OCI-LY7 (cell line): Measurements from ENCODE around the gene IGIP. TPM values are rescaled to one million over a fixed set of nuclear protein-coding genes. Genes with fewer than 3 reads are reported as not detected.

ENCODE experiments used
- BruUV-seq: library from RNA; stranded (reverse); fragments of 400-500 nt; replicated peaks from 2 replicates; lab custom pipeline; 2021; lab: Mats Ljungman, UMichigan
- CTCF ChIA-PET: fragments of 300-600 bp; sonication (Branson Sonifier 250); formaldehyde crosslinking; loops from one replicate; lab custom pipeline; 2022; ENCODE audit warnings: antibody characterized with exemption; ENCODE audit not compliant: unreplicated experiment; lab: Charles Lee
- POLR2A ChIA-PET: fragments of 300-600 bp; sonication (Branson Sonifier 250); formaldehyde crosslinking; loops from one replicate; lab custom pipeline; 2022; ENCODE audit warnings: antibody characterized with exemption; lab: Charles Lee
- DNase-seq: peaks from one replicate; pipeline ENCODE4 v3.0.0-alpha.2; 2015; ENCODE audit warnings: low spot score
- H2AFZ ChIP-seq: fragments of 200-600 bp; sonication (generic), shearing (Covaris generic); 2 replicates; pipeline ENCODE4 v1.6.1; 2014; ENCODE audit warnings: mild to moderate bottlenecking, antibody characterized with exemption, low read length, moderate library complexity
- H3K27ac ChIP-seq: fragments of 200-600 bp; sonication (generic); 2 replicates; pipeline ENCODE4 v1.5.1; 2014; ENCODE audit warnings: mixed run types, low read depth, mild to moderate bottlenecking, moderate library complexity, low read length, inconsistent platforms; ENCODE audit not compliant: poor library complexity, severe bottlenecking
- H3K36me3 ChIP-seq: fragments of 200-600 bp; sonication (generic); 2 replicates; pipeline ENCODE4 v1.6.1; 2014; ENCODE audit warnings: mild to moderate bottlenecking, antibody characterized with exemption, low read length, moderate library complexity, mixed read lengths; ENCODE audit not compliant: insufficient read depth
- H3K4me1 ChIP-seq: fragments of 200-600 bp; sonication (generic); 2 replicates; pipeline ENCODE4 v1.5.1; 2014; ENCODE audit warnings: mild to moderate bottlenecking, low read length; ENCODE audit not compliant: insufficient read depth, poor library complexity, severe bottlenecking
- H3K4me2 ChIP-seq: fragments of 200-600 bp; sonication (generic); 2 replicates; pipeline ENCODE4 v1.6.1; 2014; ENCODE audit warnings: mild to moderate bottlenecking, low read length
- H3K4me3 ChIP-seq: fragments of 200-600 bp; sonication (generic); 2 replicates; pipeline ENCODE4 v1.5.1; 2014; ENCODE audit warnings: mild to moderate bottlenecking, low read depth, low read length; ENCODE audit not compliant: poor library complexity, severe bottlenecking
- H3K79me2 ChIP-seq: fragments of 200-600 bp; sonication (generic); 2 replicates; pipeline ENCODE4 v1.6.1; 2016; ENCODE audit warnings: low read depth, mild to moderate bottlenecking, low read length, moderate library complexity, mixed read lengths; ENCODE audit not compliant: insufficient read depth
- H3K9me2 ChIP-seq: fragments of 200-600 bp; sonication (generic); 2 replicates; pipeline ENCODE4 v1.6.1; 2016; ENCODE audit warnings: mild to moderate bottlenecking, low read length, mixed read lengths; ENCODE audit not compliant: insufficient read depth
- H3K9me3 ChIP-seq: fragments of 200-600 bp; sonication (generic); 2 replicates; pipeline ENCODE4 v1.6.1; 2014; ENCODE audit warnings: mild to moderate bottlenecking, mixed run types, low read length, mixed read lengths
- H4K20me1 ChIP-seq: fragments of 200-600 bp; sonication (generic); 2 replicates; pipeline ENCODE4 v1.6.1; 2014; ENCODE audit warnings: mild to moderate bottlenecking, antibody characterized with exemption, low read length, moderate library complexity, mixed read lengths; ENCODE audit not compliant: insufficient read depth
- EZH2phosphoT487 ChIP-seq: fragments of 200-600 bp; sonication (generic); IDR thresholded peaks from 2 replicates; pipeline ENCODE4 v1.6.1; 2018; ENCODE audit warnings: low read depth, borderline replicate concordance, mild to moderate bottlenecking, mixed run types, antibody characterized with exemption, low read length, moderate library complexity, mixed read lengths
- intact Hi-C: fragments of 100-400 bp; cut with micrococcal nuclease; formaldehyde crosslinking; loops from one replicate; pipeline ENCODE4 v1.10.0; 2022; ENCODE audit not compliant: unreplicated experiment
- total RNA-seq, 2 experiments: library from RNA; depleted of rRNA in 1 of 2; stranded (reverse); fragments of >200 nt in 1 of 2; shearing (Covaris generic) in 1 of 2; gene quantifications; 2 replicates each; pipeline ENCODE4 v1.2.3, GENCODE V29; 2014 to 2022
- TF ChIP-seq, protein P1 (sequence below): fragments of 200-600 bp; sonication (generic); conservative IDR thresholded peaks from 2 replicates; pipeline ENCODE4 v1.5.1; 2014; ENCODE audit warnings: mild to moderate bottlenecking, antibody characterized with exemption, low read length, moderate library complexity, mixed read lengths

The IGIP gene
- total RNA-seq, 2 experiments from 2014 or later = 3.3 to 4.9 TPM

DNA sequence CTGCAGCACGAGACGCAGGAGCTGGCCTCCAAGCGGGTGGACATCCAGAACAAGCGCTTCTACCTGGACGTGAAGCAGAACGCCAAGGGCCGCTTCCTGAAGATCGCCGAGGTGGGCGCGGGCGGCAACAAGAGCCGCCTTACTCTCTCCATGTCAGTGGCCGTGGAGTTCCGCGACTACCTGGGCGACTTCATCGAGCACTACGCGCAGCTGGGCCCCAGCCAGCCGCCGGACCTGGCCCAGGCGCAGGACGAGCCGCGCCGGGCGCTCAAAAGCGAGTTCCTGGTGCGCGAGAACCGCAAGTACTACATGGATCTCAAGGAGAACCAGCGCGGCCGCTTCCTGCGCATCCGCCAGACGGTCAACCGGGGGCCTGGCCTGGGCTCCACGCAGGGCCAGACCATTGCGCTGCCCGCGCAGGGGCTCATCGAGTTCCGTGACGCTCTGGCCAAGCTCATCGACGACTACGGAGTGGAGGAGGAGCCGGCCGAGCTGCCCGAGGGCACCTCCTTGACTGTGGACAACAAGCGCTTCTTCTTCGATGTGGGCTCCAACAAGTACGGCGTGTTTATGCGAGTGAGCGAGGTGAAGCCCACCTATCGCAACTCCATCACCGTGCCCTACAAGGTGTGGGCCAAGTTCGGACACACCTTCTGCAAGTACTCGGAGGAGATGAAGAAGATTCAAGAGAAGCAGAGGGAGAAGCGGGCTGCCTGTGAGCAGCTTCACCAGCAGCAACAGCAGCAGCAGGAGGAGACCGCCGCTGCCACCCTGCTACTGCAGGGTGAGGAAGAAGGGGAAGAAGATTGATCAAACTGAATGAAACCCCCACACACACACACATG lies 11.2 kb upstream of the IGIP start:
- peak overlapping the region; percentile 86 for H3K4me3 ChIP-seq
- H3K27ac ChIP-seq = peak overlapping the region; percentile 68
- ChIA-PET CTCF (no interaction called here), POLR2A (interaction anchor here (0.6 to 1.3 kb wide), 3 partner anchors 9 to 354 kb away, joined by 3 read pairs; no protein-coding TSS in a partner anchor)
- H3K36me3 ChIP-seq = peaks cover 10% of the 10 kb centered on the region
- H3K4me1 ChIP-seq = peaks cover 66% of the 10 kb centered on the region
- H3K79me2 ChIP-seq = peaks cover 85% of the 10 kb centered on the region
- intact Hi-C loops = loop anchor here (1.0 to 10.0 kb wide), 3 partner anchors 42 to 550 kb away; partner anchors contain the start of genes CYSTM1 and UBE2D2
- H3K9me2 ChIP-seq = no peaks in the 10 kb centered on the region
- peak overlapping the region; percentile 78 for H3K4me2 ChIP-seq
- peak overlapping the region; percentile 52; the same call in 1 of the 2 replicates for H2AFZ ChIP-seq
- BruUV-seq = no TSS peak
- DNase-seq = peak; percentile 71
- H3K9me3 ChIP-seq = no peaks in the 10 kb centered on the region
- TF ChIP-seq EZH2phosphoT487 = no peak
- TF ChIP-seq, protein P1, sequence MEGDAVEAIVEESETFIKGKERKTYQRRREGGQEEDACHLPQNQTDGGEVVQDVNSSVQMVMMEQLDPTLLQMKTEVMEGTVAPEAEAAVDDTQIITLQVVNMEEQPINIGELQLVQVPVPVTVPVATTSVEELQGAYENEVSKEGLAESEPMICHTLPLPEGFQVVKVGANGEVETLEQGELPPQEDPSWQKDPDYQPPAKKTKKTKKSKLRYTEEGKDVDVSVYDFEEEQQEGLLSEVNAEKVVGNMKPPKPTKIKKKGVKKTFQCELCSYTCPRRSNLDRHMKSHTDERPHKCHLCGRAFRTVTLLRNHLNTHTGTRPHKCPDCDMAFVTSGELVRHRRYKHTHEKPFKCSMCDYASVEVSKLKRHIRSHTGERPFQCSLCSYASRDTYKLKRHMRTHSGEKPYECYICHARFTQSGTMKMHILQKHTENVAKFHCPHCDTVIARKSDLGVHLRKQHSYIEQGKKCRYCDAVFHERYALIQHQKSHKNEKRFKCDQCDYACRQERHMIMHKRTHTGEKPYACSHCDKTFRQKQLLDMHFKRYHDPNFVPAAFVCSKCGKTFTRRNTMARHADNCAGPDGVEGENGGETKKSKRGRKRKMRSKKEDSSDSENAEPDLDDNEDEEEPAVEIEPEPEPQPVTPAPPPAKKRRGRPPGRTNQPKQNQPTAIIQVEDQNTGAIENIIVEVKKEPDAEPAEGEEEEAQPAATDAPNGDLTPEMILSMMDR = no peak
- H4K20me1 ChIP-seq = peaks cover 34% of the 10 kb centered on the region

DNA sequence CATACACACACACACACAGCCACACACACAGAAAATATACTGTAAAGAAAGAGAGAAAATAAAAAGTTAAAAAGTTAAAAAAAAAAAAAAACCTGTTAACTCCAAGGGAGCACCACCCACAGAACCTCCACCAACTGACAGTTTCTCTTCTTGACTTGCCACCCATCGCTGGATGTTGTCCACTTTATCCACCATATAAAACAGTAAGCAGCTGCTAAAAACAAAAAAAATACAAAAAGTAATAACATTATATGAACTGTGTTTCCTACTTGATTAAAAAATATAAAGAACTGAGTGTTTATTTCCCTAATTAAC lies 10.6 kb upstream of the IGIP start:
- no TSS peak for BruUV-seq
- Histone ChIP-seq H4K20me1 (peaks cover 28% of the 10 kb centered on the region), H3K4me3 (peak overlapping the region; percentile 86), H2AFZ (no peak overlapping the region; the same call in 1 of the 2 replicates), H3K79me2 (peaks cover 79% of the 10 kb centered on the region), H3K9me2 (no peaks in the 10 kb centered on the region), H3K4me2 (peak overlapping the region; percentile 78), H3K9me3 (no peaks in the 10 kb centered on the region), H3K36me3 (peaks cover 10% of the 10 kb centered on the region), H3K27ac (peak overlapping the region; percentile 68), H3K4me1 (peaks cover 60% of the 10 kb centered on the region)
- CTCF ChIA-PET = no interaction called here
- TF ChIP-seq, protein P1 = no peak
- no peak for TF ChIP-seq EZH2phosphoT487
- POLR2A ChIA-PET = interaction anchor here (0.9 to 1.2 kb wide), 2 partner anchors 10 to 15 kb away, joined by 3 to 5 read pairs; no protein-coding TSS in a partner anchor
- intact Hi-C loops = loop anchor here (2.0 to 10.0 kb wide), 2 partner anchors 42 to 550 kb away; partner anchors contain the start of gene UBE2D2
- no peak for DNase-seq
